GM18507 (cell line): ENCODE results near the gene RUSF1.
A peak's percentile ranks its signal among the peaks of the same experiment; 100 is the strongest.
"Not testable (repeated sequence)": the region's sequence is repeated elsewhere in the genome, so short reads cannot be mapped to it uniquely, and the experiment has no call there.

Experiments used
- DNase-seq: peaks from one replicate; pipeline ENCODE4 v3.0.0; 2011; ENCODE audit warnings: low read depth; ENCODE audit not compliant: insufficient read length; ENCODE audit errors: extremely low spot score
- FAIRE-seq: peaks from 2 replicates; lab custom pipeline; 2011; peaks lifted over from hg19 to GRCh38; lab: Jason Lieb, UNC

RUSF1 gene

DNA sequence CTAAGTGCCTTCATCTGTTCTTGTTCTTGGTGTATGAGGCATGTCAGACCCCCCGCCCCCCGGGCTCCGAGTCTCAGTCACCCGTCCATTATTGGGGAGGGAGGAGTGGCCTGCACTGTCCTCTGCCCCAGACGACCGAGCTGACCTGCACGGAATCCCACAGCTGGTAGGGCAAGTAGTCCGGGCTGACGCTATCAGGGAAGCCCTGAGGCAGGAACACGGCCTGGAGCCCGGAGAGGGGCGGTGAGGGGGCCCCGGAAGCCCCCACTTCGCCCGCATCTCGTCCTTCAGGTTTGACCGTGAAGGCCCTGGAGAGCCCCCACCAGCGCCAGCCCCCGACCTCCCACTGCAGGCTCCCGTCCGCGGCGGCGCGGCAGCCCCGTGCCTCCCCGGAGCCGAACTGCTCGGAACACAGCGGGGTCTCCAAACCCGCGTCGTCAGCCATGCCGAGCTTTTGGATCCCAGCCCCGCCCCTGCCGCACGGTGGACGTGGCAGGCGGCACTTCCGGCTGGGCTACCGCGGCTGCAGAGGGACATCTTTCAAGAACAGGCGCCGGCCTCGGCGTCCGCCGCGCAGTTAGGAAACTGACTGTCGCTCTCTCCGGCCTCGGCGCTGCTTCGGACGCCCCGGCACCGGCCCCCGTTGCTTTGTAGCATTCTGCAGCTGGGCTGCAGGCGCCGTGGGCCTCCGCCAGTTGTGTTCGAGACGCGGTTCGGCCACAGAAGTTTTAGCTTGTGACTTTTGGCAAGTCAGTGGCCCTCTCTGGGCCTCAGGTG is at the start of gene RUSF1:
Gene RUSF1 (minus strand): TSS at position 463 of the 777 bp plus-strand sequence. CDS start 18 bp downstream, at position 445.
- FAIRE-seq (peak; percentile 71), DNase-seq (peak; percentile 78)

- no peak for FAIRE-seq
- DNase-seq = no peak
Measured at GRCh38 chr16:31542763-31543162, 34.6 kb upstream of the RUSF1 start.

DNA sequence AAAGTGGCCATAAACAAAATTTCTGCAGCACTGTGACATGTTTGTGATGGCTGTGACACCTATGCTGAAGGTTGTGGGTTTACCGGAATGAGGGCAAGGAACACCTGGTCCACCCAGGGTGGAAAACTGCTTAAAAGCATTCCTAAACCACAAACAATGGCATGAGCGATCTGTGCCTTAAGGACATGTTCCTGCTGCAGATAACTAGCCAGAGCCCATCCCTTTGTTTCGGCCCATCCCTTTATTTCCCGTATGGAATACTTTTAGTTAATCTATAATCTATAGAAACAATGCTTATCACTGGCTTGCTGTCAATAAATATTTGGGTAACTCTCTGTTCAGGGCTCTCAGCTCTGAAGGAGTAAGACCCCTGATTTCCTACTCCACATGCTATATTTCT is 31.6 kb upstream of the RUSF1 start:
- not testable (repeated sequence) for FAIRE-seq, DNase-seq

DNA sequence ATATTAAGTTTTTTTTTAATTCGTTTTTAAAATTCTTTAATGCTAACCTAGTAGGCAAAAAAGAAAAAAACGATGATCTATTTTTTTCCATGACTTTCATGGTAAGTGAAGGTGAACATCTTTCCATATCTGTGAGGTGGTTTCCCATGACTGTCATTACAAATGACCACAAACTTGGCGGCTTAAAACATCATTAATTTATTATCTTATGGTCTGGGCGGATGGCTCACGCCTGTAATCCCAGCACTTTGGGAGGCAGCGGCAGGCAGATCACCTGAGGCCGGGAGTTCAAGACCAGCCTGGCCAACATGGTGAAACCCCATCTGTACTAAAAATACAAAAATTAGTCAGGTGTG is 30.0 kb upstream of the RUSF1 start:
- not testable (repeated sequence) for DNase-seq, FAIRE-seq

DNA sequence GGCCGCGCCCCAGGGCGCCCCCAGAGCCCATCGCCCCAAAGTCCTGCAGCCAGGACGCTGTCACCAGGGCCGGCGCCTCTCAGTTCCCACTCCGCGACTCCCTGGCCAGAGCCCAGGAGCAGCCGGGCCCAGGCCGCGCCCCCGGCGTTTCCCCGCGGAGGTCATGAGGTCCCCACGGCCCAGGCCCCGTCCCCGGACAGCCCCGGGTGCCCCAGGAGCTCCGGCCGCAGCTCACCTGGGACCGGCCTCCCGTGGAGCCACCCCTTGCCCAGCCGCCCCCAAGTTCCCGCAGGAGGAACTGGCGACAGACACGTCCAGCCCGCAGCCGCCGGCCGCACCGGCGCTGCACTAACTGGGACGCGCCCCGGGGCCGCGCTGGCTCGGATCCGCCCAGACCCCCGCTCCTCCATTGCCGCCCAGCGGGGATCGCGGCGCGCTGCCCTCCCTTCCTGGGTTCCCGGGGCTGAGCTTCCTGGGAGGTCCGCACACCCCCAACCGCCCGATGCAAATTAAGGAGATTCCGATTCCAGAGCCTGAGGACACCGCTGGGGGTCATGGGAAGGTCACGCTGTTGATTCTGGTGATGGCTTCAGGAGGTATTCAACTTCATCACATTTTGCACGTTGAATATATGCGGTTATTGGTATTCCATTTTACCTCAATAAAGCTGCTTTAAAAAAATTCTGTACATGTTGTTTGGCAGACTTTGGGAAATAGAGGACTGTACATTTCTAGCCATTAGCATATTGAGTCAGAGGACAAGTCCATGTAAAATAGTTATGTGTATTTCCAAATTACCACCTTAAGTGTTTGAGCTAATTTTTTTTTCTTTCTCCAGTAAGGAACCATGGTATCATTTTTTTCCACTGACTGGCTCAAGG is 29.4 kb upstream of the RUSF1 start:
- DNase-seq (no peak), FAIRE-seq (no peak)

DNA sequence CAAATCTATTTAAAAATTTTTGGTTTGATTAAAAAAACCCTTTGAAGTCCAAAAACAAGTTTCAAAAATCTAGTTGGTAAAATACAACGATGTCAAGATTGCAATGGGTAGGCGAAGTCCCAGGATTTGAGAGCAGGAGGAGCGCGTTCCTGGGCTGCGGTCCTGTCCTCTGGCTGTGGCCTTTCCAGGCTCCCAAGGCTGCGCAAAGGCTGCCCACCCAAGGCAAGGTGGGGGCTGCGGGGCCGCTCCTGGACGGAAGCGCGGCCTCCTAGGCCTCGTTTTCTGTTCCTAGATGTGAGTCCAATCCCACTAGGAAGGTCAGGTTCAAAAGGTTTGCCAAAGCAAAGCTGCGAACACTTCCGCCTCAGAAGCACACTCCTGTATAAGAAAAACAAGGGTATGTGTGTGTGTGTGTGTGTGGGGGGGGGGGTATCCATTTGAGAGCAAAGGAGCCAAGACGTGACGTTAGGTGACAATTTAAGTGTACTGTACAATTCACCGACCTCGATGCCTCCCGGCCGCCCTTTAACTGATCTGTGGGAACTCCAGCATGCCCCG is 28.7 kb upstream of the RUSF1 start:
- DNase-seq = no peak
- no peak for FAIRE-seq

DNA sequence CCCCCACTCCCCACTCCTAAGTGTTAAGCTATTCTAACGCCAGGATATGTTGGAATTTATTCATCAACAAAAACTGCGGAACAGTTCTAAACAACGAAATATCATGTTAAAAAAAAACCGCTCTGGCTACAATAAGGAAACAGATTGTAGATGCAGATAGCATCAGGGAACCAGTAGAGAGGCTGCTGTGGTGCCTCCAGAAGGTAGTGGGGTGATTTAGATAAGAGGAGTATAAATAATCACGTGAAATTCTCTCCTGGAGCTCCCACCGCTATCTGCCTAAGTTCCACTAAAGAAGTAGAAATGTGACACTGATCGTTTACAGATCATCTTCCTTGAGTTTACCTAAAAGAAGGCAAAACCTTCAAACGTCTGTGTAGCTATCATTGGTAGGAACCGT is 27.5 kb upstream of the RUSF1 start:
- FAIRE-seq (no peak), DNase-seq (no peak)

DNA sequence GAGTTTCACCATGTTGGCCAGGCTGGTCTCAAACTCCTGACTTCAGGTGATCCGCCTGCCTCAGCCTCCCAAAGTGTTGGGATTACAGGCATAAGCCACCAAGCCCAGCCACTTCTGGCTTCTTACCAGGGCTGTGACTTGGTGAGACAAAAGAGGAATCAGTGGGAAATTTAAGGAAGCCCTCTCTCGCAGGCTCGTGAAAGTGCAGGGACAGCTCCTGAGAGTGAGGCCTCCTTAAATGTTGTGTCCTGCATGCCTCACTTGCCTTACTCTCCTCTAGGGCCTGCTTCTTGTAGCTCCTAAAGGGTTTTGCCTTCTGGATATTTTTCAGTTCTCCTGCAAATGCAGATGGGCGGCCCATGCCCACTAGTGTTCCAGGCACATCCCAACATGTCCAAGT is 24.7 kb upstream of the RUSF1 start:
- FAIRE-seq = no peak

DNA sequence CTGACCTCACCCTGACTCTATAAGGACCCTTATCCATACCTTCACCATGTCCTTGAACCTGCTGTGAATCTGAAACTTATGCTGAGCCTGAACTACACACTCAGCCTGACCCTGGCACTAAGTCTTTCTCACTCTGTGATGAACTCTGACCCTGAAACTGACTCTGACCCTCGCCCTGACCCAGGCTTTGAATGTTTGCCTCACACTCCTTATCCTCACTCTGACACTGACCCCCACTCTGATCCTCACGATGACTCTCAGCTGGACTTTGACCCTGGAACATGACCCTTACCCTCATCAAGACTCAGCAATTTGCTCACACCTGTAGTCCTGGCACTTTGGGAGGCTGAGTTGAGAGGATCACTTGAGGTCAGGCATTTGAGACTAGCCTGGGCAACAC is 23.9 kb upstream of the RUSF1 start:
- DNase-seq = no peak
- FAIRE-seq = no peak

More for the DNA sequence above, 24.7 kb upstream of the RUSF1 start:
- DNase-seq = no peak

DNA sequence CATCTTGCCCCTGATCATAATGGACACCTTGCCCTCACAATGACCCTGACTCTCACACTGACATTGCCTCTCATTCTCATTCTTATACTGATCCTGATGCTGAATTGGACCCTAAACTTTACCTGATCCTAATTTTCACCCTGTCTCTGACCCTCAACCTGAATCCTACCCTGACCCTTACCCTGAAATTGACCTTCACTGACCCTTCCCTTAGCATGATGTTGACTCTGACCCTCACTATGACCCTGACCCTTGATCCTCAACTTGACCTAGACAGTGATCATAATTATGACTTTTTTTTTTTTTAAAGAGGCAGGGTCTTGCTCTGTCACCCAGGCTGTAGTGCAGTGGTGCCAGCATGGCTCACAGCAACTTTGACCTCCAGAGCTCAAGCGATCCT is 22.9 kb upstream of the RUSF1 start:
- FAIRE-seq (no peak), DNase-seq (no peak)

- no peak for FAIRE-seq
- no peak for DNase-seq
Measured at GRCh38 chr16:31530405-31530804, 22.2 kb upstream of the RUSF1 start.

- no peak for FAIRE-seq
- no peak for DNase-seq
Measured at GRCh38 chr16:31529937-31530312, 21.7 kb upstream of the RUSF1 start.

GRCh38 chr16:31529108-31529936 is 21.1 kb upstream of the RUSF1 start:
- FAIRE-seq = no peak
- no peak for DNase-seq

DNA sequence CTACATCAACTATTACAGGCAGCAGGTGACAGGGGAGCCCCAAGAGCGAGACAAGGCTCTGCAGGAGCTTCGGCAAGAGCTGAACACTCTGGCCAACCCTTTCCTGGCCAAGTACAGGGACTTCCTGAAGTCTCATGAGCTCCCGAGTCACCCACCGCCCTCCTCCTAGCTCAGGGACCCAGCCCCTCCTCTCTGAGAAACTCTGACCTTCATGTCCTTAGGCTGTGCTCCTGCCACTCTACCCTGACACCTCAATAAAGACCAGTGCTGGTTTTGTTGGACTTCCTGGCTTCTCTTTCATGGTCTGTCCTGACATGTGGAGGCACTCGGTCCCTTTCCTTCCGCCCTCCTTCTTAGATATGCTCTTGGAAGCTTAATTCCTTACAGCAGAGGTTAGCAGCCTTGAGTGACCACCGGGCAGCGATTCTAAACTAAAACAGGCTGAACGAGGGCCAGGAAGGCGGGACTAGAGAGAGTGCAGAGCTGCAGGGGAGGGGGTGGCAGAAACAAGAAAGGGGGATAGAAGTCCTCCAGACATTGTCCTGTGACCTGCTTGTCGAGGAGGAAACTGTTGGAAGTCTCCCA is 20.4 kb upstream of the RUSF1 start:
- no peak for DNase-seq
- no peak for FAIRE-seq

GRCh38 chr16:31527734-31528274 is 19.6 kb upstream of the RUSF1 start, which contains the start of gene AHSP:
Gene AHSP (plus strand): TSS chr16:31527900. CDS start chr16:31528140, 240 bp downstream.
- FAIRE-seq = no peak
- DNase-seq = no peak

- DNase-seq (no peak), FAIRE-seq (no peak)
Measured at GRCh38 chr16:31525113-31525512, 16.9 kb upstream of the RUSF1 start.

DNA sequence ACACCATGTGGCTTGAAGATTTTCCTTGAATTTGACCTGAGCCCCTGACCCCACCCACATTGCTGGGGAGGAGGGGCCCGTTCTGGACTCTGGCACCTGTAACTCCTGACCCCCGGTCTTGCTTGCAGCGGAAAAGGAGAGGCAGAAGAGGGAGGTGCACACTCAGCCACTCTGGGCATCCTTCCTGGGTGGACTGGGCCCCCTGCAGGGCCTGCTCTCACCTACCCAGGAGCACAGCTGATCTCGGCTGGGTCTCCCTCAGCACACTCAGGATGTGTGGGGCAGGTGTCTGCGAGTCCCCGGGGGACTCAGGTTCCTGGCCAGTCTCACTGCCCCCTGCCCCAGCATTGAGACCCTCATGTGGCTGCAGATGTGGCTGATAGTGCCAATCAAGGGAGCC is 15.6 kb upstream of the RUSF1 start:
- not testable (repeated sequence) for FAIRE-seq, DNase-seq

GRCh38 chr16:31522071-31522470 is 13.9 kb upstream of the RUSF1 start:
- no peak for FAIRE-seq
- no peak for DNase-seq

- no peak for DNase-seq
- no peak for FAIRE-seq
Measured at GRCh38 chr16:31521368-31521767, 13.2 kb upstream of the RUSF1 start.
